ENCODE data around the gene WDR27.

- no peak for TF ChIP-seq CTCF (IDR thresholded peaks at IDR 0.05; ENCODE audit: borderline replicate concordance, extremely low read depth, low read length, poor library complexity, severe bottlenecking)
- no peak for TF ChIP-seq EZH2 (IDR thresholded peaks at IDR 0.05; ENCODE audit: borderline replicate concordance, low read depth, low read length, severe bottlenecking)
Measured at GRCh38 chr6:169604076-169604475, 97.8 kb downstream of the WDR27 start.

Measured in DND-41 (cell line).